Body of pancreas (tissue), 4 donors: ENCODE results near the gene KIF2C. TPM values are rescaled to one million over a fixed set of nuclear protein-coding genes. Genes with fewer than 3 reads are reported as not detected.

Experiments
- ATAC-seq: fragments of 150-250 bp; one replicate; pipeline ENCODE4 v1.9.1; 2016
- DNase-seq, 4 donors: peaks; one replicate each; pipeline ENCODE4 v3.0.0-alpha.2; 2019
- H3K27ac ChIP-seq, 4 donors: fragments of 200-600 bp; sonication (generic); 1 replicate in 3 of 4; 2 replicates in 1 of 4; pipeline versions ENCODE4 v1.5.1 to v1.6.1; 2016 to 2019; ENCODE audit warnings: mild to moderate bottlenecking in 1 of 4, mixed read lengths in 1 of 4, moderate library complexity in 1 of 4
- H3K27me3 ChIP-seq, 2 donors: fragments of 200-600 bp; sonication (generic); one replicate each; pipeline ENCODE4 v1.6.0; 2016; ENCODE audit warnings: mild to moderate bottlenecking in 1 of 2
- H3K36me3 ChIP-seq, 2 donors: fragments of 200-600 bp; sonication (generic); replicated peaks in 1 of 2; 2 replicates each; pipeline ENCODE4 v1.5.1; 2016; ENCODE audit warnings: low read depth in 2 of 2; ENCODE audit not compliant: insufficient read depth in 1 of 2
- H3K4me1 ChIP-seq: fragments of 200-600 bp; sonication (generic); one replicate; pipeline ENCODE4 v1.6.0; 2016
- H3K4me3 ChIP-seq, 2 donors: fragments of 200-600 bp; sonication (generic); 1 replicate in 1 of 2; 2 replicates in 1 of 2; pipeline ENCODE4 v1.5.1; 2016 to 2019
- H3K9me3 ChIP-seq, 3 donors: fragments of 200-600 bp; sonication (generic); 1 replicate in 2 of 3; 2 replicates in 1 of 3; pipeline ENCODE4 v1.5.1; 2016
- CTCF ChIP-seq, 7 experiments: fragments of 450-650 bp in 4 of 7; fragments of 200-600 bp in 3 of 7; sonication (generic) in 3 of 7; IDR thresholded peaks; one replicate each; pipeline ENCODE4 v1.5.1; 2016 to 2019; ENCODE audit warnings: antibody characterized with exemption in 7 of 7
- POLR2A ChIP-seq, 3 donors: fragments of 450-650 bp; IDR thresholded peaks; one replicate each; pipeline ENCODE4 v1.6.1; 2016; ENCODE audit warnings: antibody characterized with exemption in 3 of 3, mild to moderate bottlenecking in 2 of 3
- WGBS, 2 donors: methylation state at CpG; one replicate each; pipeline ENCODE4 v1.1.5; 2017; 5-methylcytosine and 5-hydroxymethylcytosine counted together
- intact Hi-C: fragments of 100-400 bp; cut with DNase I; formaldehyde crosslinking; loops from one replicate; pipeline ENCODE4 v1.15.1; 2023
- total RNA-seq, 2 donors: library from RNA; depleted of rRNA; stranded (reverse); fragments of >200 nt; gene quantifications; one replicate each; pipeline ENCODE4 v1.1.0, GENCODE V29; 2016

KIF2C gene
- total RNA-seq, 2 donors from 2014 or later = not detected

DNA sequence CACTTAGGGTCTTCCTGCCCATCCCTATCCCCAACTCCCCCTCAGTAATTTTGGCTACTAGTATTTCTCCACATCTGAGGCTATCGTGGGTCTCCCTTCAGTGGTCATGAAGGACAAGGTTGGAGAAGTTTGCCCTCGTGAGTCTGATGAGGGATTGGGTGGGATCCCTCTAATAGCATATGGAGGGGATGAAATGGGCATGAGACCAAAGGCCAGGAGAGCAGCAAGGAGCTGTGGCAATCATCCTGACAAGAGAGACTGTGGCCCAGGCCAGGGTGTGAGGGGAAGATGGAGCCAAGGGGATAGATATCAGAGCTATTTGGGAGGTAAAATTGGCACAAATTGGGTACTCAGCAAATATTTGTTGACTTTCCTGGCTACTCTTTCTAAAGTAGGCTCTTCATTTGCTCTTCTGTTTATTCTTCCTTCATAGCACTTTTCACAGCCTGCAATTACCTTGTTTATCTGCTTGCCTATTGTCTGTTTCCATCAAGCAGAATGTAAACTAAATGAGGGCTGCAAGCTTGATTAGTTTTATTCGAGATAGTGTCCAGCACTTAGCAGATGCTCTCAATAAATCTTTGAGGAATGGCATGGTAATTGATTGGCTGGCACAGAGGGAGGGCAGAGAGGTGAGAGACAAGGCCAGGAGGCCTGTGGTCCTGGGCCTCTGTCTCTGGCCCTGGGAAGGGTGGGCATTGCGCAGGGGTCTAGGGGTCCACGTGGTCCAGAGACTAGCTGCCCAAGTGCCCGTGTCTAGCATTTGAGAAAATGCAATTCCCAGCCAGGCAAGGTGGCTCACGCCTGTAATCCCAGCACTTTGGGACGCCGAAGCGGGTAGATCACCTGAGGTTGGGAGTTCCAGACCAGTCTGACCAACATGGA lies 59.1 kb downstream of the KIF2C start:
- no peaks in the 10 kb centered on the region for H3K27me3 ChIP-seq
- WGBS, 2 donors = 79 to 81% methylated on average over 10 of the region's 10 CpGs
- no peaks in the 10 kb centered on the region for H3K36me3 ChIP-seq
- TF ChIP-seq CTCF (IDR thresholded peaks at IDR 0.05) (no peak), POLR2A (IDR thresholded peaks at IDR 0.05) (no peak)
- intact Hi-C loops = no loop called here
- H3K4me3 ChIP-seq = no peak overlapping the region
- no peak for ATAC-seq
- peaks cover 38% of the 10 kb centered on the region for H3K4me1 ChIP-seq
- peak overlapping the region in 3 of 4 donors; percentile 85 to 99 (median 98) for H3K27ac ChIP-seq
- DNase-seq = no peak
- no peaks in the 10 kb centered on the region for H3K9me3 ChIP-seq

DNA sequence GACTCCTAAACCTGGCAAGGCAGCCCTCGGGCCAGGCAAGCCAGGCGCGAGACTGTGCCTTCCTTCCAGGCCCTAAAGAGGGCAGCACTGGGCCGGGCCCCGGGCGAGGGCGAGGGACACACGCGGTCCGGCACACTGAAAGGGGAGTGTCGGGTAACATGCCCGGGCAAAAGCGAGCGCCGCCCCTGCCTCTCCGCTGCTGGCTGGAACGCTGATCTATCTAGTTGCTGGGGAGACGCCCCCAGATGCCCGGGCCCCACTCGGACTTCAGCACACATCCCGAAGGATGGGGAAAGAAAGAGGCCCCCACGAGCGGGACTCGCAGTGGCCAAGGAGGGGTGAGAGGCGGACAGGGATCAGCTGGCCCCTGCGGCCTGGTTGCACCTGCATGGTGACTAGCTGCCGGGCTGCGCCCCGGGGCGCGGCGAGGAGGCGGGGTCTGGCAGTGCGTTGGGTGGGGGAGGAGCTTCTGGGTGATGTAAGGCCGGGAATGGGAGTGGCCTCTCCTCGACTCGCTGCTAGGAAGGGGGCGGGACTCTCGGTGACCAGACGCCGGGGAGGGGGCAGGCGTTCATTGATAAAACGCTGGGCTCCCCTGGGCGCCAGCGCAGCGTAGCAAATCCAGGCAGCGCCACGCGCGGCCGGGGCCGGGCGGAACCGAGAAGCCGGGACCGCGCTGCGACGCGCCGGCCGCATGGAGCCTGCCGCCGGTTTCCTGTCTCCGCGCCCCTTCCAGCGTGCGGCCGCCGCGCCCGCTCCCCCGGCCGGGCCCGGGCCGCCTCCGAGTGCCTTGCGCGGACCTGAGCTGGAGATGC lies 60.3 kb downstream of the KIF2C start, which contains the start of gene PLK3:
Gene PLK3 (plus strand): TSS at position 608 of the 815 bp plus-strand sequence. CDS start 87 bp downstream, at position 695.
- peak; percentile 98 to 99 (median 99) for DNase-seq
- Histone ChIP-seq H3K36me3 (no peaks in the 10 kb centered on the region), H3K27ac (peak within 1 kb of the TSS; percentile 85 to 99 (median 97)), H3K4me3 (peak within 1 kb of the TSS; percentile 42 to 80), H3K9me3 (no peaks in the 10 kb centered on the region), H3K27me3 (no peaks in the 10 kb centered on the region), H3K4me1 (peaks cover 38% of the 10 kb centered on the region)
- intact Hi-C loops = no loop called here
- peak; percentile 95 for ATAC-seq
- WGBS, 2 donors = 0 to 1% methylated on average over 5 to 65 of the region's 79 CpGs
- TF ChIP-seq CTCF (IDR thresholded peaks at IDR 0.05) = peak; percentile 86 to 98 (median 96)
- peak; percentile 91 to 95 (median 95) for TF ChIP-seq POLR2A (IDR thresholded peaks at IDR 0.05)

DNA sequence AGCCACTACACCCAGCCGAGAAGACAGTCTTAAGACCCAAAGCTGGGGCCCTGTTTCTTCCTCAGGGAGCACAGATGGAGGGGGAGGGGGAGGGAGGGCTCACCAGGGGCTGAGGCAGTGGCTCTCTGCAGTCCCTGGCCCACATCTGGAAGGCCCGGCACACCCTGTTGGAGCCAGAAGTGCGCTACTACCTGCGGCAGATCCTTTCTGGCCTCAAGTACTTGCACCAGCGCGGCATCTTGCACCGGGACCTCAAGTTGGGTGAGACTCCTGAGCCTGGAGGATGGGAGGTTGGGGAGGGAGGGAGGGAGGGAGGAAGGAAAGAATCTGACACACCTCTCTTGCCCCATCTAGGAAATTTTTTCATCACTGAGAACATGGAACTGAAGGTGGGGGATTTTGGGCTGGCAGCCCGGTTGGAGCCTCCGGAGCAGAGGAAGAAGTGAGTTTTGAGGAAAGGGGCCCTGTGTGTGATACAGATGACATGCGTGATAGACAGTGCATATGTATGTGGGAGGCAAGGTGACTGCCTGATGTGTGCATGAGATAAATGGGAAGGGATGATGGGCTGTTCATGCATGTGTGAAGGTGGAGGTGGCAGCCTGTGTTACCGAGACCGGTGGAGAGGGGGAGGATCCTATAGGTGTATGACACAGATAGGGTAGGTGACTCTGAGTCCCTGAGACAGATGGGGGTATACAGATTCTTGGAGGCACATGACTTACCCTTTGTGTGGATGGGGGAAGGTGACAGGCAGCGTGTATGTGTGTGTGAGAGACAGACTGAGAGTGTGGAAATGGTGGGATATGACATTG lies 62.1 kb downstream of the KIF2C start:
- no peak for TF ChIP-seq POLR2A (IDR thresholded peaks at IDR 0.05)
- TF ChIP-seq CTCF (IDR thresholded peaks at IDR 0.05) = no peak
- DNase-seq (peak in 1 of 4 donors; percentile 49), ATAC-seq (no peak)
- Histone ChIP-seq H3K4me3 (no peak overlapping the region), H3K4me1 (peaks cover 52% of the 10 kb centered on the region), H3K36me3 (no peaks in the 10 kb centered on the region), H3K27me3 (no peaks in the 10 kb centered on the region), H3K27ac (peak overlapping the region in 1 of 4 donors; percentile 62), H3K9me3 (no peaks in the 10 kb centered on the region)
- WGBS, 2 donors = 75 to 76% methylated on average over 12 to 13 of the region's 13 CpGs
- intact Hi-C loops = no loop called here

DNA sequence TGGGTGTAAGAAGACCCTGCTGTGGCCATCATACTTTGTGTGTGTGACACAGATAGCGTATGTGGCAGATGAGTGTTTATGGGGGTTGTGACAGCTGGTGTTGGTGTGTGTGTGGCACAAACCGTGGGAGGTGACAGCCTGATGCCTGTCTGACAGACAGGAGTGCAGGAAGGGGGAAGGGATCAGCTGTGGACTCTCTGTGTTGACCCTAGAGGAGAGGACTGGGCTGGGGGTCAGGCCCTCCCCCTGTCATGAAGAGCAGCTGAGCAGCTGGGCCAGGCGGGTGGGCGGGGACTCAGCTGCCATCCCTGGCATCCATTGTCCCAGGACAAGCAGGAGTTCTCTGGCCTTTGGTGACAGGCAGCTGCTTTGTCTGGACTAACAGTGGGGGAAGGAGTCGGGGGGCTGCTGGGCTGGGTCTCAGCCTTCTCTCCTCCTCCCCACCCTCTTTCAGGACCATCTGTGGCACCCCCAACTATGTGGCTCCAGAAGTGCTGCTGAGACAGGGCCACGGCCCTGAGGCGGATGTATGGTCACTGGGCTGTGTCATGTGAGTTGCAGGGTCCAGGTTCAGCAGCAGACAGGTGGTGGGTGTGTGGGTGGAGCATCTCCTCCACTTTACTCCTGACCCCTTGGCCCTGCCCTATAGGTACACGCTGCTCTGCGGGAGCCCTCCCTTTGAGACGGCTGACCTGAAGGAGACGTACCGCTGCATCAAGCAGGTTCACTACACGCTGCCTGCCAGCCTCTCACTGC lies 62.8 kb downstream of the KIF2C start:
- H3K27ac ChIP-seq = peak overlapping the region in 2 of 4 donors; percentile 3 to 19
- WGBS, 2 donors = 87 to 89% methylated on average over 11 of the region's 13 CpGs

More for the DNA sequence above, 62.8 kb downstream of the KIF2C start:
- no peak for TF ChIP-seq POLR2A (IDR thresholded peaks at IDR 0.05)
- no peak for TF ChIP-seq CTCF (IDR thresholded peaks at IDR 0.05)
- Histone ChIP-seq H3K4me1 (peaks cover 60% of the 10 kb centered on the region), H3K36me3 (no peaks in the 10 kb centered on the region), H3K4me3 (no peak overlapping the region), H3K27me3 (no peaks in the 10 kb centered on the region), H3K9me3 (no peaks in the 10 kb centered on the region)
- no peak for DNase-seq
- intact Hi-C loops = no loop called here
- ATAC-seq = no peak
